HG02642 (cell line): ENCODE data around the gene PCNX3.
A peak's percentile ranks its signal among the peaks of the same experiment; 100 is the strongest.

Experiments used
- ATAC-seq: cut with Tn5 transposase; IDR thresholded peaks from one replicate; pipeline ENCODE4 v1.9.1; 2021; ENCODE audit warnings: mild to moderate bottlenecking; ENCODE audit not compliant: unreplicated experiment, poor library complexity

Gene PCNX3

GRCh38 chr11:65615229-65615949, at the start of gene PCNX3:
PCNX3 (plus strand) TSS chr11:65615776; CDS start chr11:65616312, 536 bp downstream.
- peak; percentile 82 for ATAC-seq

- peak; percentile 2 for ATAC-seq
Observed at GRCh38 chr11:65569164-65569972, 46.2 kb upstream of the PCNX3 start.

GRCh38 chr11:65569973-65570918, 45.3 kb upstream of the PCNX3 start, which contains the start of gene ZNRD2:
ZNRD2 (plus strand) TSS chr11:65570477; CDS start chr11:65570492, 15 bp downstream.
- peak; percentile 66 for ATAC-seq

- ATAC-seq, result no peak
Observed at GRCh38 chr11:65571420-65571819, 44.2 kb upstream of the PCNX3 start.

DNA sequence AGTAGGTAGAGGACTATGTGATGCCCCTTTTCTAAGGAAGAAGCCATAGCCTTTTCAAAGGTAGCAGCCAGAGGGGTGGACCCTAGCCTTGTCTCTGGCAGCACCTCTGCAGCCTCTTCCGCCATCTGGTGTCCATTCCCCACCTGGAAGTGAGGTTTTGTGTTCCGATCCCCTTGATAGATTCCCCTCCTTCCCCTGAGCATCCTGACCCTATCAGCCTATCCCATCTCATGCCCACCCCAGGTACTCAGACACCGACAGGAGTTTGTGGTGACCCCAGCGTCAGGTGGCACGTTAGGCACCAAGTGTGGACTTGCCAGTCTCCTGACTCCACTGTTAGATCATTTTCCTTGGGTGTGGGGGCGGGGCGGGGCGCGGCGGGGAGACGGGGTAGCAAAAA, 43.6 kb upstream of the PCNX3 start:
- ATAC-seq, result no peak

DNA sequence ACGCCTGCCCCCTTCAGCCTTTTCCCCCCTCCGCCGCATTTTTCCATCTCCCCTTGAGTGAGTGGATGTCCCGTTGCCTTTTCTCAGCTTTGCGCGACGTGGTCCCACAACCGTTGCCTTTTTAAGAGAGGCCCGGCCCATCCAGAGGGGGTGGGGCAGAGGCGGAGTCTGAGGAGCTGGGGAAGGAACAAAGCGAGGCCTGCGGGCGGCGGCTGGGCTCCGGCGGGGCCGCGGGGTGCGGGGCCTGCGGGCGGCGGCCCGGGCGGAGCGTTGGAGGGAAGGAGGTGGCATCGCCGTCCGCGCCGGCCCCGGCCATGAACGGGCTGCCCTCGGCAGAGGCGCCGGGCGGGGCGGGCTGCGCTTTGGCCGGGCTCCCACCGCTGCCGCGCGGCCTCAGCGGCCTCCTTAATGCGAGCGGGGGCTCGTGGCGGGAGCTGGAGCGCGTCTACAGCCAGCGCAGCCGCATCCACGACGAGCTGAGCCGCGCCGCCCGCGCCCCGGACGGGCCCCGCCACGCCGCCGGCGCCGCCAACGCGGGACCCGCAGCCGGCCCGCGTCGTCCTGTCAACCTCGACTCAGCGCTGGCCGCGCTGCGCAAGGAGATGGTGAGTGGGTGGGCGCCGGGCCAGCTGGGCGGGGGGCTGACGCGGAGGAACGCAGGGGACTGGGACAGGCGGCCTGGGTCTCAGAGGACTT, 43.1 kb upstream of the PCNX3 start, which contains the start of gene FAM89B:
Gene FAM89B (plus strand): TSS at position 183 of the 696 bp plus-strand sequence. CDS start 132 bp downstream, at position 315.
- ATAC-seq, result no peak

DNA sequence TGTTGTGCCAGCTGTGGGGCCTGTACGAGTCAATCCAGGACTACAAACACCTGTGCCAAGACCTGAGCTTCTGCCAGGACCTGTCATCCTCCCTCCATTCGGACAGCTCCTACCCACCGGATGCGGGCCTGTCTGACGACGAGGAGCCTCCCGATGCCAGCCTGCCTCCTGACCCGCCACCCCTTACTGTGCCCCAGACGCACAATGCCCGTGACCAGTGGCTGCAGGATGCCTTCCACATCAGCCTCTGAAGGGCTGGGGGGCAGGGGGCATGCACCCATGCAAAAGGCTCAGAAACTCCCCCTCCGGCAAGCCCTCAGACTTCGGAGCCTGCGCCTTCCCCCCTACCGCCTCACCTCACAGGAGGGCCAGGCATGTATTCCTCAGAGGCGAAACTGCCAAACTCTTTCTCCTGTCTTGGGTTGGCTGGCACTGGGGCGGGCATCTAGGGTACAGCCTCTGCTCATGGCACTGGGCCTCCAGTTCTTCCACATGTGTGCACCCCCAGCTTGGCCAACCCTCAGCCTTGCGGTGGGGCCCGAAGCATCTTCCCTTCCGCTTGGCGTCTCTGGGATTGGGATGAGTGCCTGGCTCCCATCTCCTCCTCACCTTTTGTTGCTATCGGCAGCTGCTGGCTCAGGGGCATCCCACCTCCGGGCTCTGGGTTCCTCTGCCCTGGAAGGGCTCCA, 42.0 kb upstream of the PCNX3 start:
- ATAC-seq, result no peak

DNA sequence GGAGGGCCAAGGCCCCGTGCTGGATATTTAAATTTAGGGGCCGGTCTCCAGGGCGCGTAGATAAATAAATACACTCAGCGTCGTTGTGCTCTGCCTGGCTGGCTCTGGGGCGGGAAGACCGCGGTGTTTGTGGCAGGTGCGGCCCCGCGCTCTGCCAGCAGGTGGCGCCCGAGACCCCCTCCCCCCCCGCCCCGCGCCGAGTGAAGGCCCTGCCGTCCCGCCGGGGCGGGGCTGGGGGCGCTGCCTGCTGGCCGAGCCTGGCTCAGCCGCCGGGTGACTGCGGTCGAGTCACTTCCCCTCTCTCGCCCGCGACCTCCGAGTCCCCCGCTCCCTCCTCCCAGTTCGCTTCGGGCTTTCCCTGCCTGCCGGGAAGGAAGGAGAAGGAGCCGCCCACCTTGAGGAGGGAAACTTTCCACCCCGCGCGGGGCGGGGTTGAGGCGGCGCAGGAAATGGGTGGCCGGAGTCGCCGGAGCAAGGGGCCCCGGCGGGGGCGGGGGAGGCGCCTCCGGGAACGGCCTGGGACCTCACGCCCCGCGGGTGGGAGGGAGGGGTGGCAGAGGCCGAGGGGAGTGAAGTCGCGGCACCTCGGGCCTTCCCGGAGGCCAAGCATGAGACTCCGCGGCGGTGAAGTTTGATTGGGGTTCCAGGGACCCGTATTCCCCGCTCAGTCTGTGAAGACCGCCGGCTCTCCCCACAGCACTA, 41.3 kb upstream of the PCNX3 start:
- peak; percentile 38 for ATAC-seq

- no peak for ATAC-seq
Observed at GRCh38 chr11:65574811-65575567, 40.6 kb upstream of the PCNX3 start.

GRCh38 chr11:65575568-65576231, 39.9 kb upstream of the PCNX3 start, which contains the start of gene EHBP1L1:
EHBP1L1 (plus strand) TSS chr11:65576053; CDS start chr11:65576303, 250 bp downstream.
- peak; percentile 26 for ATAC-seq

- no peak for ATAC-seq
Observed at GRCh38 chr11:65576232-65576866, 39.2 kb upstream of the PCNX3 start.

DNA sequence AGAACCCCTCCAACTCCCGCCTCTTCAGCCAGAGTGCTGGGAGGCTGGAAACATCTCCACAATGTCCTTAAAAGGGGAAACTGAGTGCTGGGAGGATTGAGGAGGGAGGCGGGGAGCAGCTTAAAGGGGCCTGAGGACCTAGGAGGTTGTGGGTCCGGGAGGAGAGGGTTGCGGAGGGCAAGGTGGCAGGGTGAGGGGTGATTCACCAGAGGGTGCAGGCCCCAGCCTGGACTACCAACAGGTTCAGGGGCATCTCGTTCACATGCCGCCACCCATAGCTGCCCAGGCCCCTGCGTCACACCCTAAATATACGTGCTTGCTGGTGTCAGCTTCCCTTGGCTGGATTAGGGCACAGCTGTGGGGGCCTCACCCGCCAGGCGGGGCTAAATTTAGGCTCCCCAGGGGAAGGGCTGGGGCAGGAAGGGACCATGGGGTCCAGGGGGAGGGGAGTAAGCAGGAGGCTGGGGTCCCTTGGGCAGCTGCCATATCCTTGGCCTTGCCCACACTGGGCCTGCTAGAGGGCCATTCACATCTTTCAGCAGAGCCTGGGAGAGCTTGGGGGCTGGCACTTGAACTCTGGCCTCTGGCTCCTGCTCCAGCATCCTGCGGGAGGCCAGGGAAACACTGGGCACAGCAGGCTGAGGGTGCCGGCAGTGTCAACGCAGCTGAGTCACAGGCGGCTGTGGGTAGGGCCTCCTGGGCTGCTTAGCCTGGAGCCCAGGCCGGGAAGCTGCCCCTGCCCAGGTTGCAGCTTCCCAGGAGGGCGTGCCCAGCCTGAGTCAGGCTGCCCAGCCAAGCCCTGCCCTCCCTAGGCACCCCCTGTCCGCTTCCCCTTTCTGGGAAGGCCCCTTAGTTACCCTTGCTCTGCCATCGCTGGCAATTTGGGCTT, 38.5 kb upstream of the PCNX3 start:
- no peak for ATAC-seq

DNA sequence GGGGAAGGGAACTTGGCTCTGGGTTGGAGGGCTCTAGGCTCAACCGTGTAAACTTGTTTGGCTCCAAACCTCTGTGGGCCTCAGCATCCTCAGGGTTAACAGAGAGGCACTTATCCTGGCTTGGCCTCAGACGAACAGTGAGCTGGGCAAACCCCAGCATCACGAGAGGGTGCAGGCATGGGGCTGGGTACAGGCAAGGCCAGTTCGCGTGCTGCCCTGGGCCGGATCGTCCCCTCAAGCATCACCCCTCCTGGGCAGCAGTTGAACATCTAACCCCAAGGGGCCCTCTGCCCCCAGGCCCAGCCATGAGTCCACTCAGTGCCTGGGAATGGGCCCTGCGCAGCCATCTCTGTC, 37.8 kb upstream of the PCNX3 start:
- ATAC-seq, result no peak

- ATAC-seq, result no peak
Observed at GRCh38 chr11:65578134-65578533, 37.4 kb upstream of the PCNX3 start.

DNA sequence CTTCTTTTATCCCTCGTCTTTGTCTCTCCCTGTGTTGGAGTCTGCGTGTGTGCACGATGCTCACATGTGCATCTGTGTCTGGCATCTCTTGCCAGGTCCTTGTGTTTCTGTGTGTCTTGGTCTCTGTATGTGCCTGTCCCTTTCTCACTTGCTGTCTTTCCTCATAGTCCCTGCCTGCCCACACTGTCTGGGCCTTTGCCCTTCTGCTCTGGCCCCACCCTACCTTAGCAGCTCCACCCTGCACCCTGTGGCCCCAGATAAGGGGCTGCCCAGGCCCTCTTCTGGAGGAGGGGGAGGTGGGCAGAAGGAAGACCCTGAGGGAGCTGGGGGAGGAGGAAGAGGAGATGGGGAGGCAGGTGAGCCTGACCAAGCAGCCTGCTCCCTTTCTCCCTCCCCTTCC, 36.9 kb upstream of the PCNX3 start:
- no peak for ATAC-seq

GRCh38 chr11:65579291-65579690, 36.3 kb upstream of the PCNX3 start:
- no peak for ATAC-seq
